GM21423 (cell line): ENCODE data around the gene NRBF2.
"Not testable (repeated sequence)": the region's sequence is repeated elsewhere in the genome, so short reads cannot be mapped to it uniquely, and the experiment has no call there.

Experiments
- ATAC-seq: cut with Tn5 transposase; IDR thresholded peaks from one replicate; pipeline ENCODE4 v1.9.1; 2021; ENCODE audit warnings: mild to moderate bottlenecking, moderate library complexity; ENCODE audit not compliant: unreplicated experiment

The NRBF2 gene

DNA sequence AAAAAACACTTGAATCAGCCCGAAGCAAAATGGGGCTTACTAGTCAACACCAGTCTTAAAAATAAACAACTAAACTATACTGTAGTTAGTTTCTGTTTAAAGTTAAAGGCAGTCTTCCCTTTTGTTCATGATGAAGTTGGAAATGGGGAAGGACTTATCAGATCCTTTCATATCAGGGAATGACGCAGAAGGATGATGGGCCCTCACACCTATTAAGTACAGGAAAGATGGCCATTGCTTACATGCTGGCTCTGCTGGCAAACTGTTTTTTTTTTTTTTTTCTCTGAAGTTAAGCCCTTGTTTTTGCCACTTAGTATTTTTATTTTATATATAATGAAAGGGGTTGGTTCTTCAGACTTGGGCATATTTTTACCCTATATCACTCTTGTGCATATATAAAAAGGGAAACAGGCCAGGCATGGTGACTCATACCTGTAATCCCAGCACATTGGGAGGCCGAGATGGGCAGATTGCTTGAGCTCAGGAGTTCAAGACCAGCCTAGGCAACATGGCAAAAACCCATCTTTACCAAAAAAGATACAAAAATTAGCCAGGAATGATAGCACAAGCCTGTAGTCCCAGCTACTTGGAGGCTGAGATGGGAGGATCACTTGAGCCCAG, 16.6 kb upstream of the NRBF2 start:
- ATAC-seq, result no peak

DNA sequence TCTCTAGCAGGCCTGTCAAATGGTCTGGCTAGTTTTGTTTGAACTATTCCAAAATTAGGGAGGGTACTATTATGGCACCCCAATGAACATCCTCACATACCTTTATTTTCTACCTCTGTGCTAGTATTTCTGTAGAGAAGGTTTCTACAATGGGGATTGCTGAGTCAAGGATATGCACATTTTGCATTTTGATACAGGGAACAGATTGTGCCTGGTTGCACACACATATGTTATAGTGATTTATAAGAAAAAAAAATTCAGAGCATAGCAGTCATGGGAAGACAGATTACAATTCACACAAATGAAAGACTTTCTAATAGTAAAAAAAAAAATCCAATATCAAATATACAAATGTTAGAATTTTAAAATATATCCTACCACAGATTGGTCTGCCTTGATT, 14.1 kb upstream of the NRBF2 start:
- ATAC-seq, result no peak

DNA sequence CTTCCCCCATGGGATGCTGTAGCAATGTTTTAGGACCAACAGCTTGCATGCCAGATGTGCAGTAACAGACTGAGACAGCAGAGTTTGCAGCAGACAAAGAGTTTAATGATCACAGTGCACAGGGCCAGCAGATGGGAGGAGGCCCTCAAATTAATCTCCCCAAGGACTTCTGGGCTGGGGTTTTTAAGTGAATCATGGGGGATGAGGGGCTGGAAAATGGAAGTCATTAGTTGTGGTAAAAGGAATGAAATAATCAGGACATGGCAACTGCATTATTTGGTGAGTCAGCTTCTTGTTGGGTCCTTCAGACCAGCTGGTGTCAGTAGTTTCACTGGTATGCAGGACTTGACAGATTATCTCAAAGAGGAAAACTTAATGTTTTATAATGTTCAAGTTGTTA, 12.6 kb upstream of the NRBF2 start:
- no peak for ATAC-seq

DNA sequence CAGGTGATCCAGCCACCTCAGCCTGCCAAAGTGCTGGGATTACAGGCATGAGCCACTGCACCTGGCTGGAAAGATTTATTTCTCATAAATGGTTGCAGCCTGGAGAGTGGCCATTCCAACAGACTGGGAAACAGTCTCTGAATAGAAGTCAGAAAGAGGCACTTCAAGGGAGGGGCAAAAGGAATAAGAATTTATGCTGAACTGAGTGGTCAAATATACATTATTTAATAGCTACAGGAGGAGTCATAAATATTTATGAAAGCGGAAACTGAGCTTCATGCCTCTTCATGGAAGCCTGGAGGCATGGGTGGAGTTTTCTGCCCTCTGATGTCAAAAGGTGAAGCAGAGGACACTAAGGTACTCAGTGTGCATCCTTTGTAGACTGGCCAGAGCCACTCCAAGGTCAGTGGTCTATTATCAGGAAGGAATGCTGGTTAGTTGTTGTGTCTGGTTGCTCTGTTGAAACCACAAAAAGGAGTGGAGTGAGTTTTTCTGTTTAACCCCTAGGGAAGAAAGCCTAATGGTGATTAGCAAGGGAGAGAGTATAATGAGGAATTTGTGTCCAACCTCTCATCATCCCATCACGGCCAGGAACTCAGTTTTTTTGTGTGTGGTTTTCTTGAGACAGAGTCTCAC, 9.3 kb upstream of the NRBF2 start:
- no peak for ATAC-seq

DNA sequence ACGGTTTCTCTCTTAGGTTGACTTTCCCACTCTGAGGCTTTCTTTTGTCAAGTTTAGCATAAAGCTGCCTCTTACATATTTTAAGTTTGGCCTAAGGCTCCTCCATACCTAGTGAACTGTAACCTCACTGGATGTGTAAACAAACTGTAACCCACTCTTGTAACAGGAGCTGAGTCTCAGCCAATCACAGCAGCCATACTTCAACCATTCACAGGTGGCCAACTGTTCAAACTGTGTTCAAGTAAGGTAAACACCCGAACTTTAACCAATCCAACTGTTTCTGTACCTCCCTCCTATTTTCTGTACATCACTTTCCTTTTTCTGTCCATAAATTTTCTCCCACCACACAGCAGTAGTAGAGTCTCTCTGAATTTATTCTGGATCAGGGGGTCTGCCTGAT, 7.7 kb upstream of the NRBF2 start:
- no peak for ATAC-seq

DNA sequence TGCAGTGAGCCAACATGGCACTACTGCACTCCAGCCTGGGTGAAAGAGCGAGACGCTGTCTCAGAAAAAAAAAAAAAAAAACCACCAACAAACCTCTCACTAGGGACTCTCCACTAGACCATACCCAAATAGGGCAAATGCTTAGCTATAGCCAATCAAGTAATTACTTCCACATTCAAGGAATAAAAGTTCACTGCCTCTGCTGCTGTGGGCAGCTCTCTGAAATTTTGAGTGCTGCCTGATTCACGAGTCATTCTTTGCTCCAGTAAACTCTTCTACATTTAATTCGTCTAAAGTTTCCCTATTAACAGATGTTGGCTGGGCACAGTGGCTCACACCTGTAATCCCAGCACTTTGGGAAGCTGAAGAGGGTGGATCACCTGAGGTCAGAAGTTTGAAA, 4.7 kb upstream of the NRBF2 start:
- no peak for ATAC-seq

DNA sequence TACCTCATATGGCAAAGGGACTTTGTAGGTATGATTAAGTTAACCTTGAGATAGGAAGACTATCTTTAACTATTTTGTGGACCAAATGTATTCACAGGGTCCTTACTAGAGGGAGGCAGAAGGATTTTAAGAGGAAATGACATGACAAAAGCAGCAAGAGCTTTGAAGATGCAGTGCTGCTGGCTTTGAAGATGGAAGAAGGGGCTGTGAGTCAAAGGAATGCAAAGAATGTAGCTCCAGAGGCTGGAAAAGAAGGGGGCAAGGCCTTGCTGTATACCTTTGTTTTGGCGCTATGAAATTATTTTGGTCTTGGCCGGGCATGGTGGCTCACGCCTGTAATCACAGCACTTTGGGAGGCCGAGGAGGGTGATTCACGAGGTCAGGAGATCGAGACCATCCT, 3.2 kb upstream of the NRBF2 start:
- no peak for ATAC-seq

DNA sequence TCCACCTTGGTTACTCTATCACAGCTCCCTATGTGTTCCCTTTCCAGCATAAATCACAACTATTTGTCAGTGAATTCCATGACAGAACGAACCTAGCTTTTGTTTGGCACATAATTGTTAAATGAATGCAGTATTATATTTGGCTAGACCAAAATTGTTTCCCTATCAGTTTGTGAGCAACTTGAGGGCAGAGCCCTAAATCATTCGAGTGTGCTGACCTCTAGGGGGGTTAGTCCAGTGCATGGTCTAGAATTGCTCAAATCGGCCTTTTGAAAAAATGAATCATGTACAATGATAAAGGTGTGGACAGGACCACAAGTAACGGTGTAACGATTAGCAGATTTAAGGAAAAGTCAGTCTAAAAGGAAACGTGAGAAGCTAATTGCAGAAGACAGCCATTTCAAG, 475 bp upstream of the NRBF2 start:
- no peak for ATAC-seq

DNA sequence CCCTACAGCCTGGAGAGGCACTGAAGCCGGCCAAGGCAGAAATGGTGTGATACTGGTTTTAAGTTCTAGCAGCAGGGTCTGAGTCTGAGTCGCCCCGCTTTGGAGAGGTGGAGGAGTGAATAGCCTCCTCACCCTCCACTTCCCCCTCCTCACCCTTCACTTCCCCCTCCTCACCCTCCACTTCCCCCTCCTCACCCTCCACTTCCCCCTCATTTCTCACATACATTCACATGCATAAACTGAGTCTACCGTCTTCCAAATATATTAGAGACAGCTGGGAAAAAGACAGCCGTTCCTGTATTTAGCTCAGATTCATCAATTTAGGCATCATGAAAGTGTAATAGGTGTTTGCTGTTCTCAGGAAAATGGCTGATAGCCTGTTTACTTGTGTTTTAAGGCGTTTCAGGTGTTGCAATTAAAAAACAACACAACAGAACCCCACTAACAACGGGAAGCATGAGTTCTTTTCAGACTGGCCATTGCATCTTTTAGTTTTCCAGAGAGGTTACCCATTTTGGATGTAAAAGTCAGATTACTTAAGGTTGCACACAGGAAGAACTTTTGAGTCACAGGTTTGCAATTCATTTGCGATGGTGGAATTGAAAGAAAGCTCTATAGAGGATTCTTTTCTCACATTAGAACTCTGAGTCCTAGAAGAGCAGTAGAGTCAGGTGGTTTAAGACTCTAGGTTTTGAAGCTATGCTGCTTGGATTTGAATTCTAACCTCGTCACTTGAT, 861 bp downstream of the NRBF2 start:
- no peak for ATAC-seq

DNA sequence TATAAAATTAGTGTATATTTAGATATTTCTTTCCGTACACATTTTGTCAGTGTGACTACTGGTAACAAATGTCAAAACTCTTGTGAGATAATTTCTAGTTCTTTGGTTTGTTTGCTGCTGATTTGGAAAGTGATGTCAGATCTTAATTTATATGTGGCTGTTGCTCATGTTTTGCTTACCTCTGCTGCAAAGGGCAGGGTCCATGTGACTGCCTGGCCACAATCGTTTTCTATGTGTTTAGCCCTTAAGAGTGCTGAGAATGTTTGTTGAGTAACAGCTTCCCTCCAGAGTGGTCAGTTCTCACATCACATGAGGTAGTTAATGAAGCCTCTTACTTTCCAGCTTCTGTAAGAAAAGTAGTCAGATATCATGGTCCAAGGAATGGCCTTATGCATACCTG, 4.2 kb downstream of the NRBF2 start:
- no peak for ATAC-seq

DNA sequence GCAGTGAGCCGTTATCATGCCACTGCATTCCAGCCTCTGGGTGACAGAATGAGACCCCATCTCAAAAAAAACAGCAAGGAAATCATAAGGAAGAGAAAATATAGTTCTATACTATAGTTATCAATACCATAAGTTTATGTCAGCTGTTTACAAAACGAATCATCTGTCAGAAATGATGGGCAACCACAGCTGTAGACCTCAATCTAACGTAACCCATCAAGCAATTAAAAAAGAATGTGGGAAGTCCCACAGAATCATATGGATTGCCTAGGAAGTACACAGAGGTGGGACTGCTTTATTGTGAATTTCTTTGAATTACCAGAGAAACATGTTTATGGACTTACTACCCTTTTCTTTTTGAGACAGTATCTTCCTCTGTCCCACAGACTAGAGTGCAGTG, 6.9 kb downstream of the NRBF2 start:
- no peak for ATAC-seq

DNA sequence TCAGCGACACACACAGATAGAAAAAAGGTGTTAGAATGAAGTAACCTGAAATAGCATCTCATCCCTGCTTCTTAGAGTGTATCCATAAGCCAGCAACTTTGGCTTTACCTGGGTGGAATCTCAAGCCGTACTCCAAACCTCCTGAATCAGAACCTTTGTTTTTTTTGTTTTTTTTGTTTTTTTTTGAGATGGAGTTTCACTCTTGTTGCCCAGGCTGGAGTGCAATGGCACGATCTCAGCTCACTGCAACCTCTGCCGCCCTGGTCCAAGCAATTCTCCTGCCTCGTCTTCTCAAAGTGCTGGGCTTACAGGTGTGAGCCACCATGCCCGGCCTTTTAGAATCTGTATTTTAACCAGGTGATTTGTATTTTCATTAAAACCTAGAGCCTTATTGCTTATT, 9.0 kb downstream of the NRBF2 start:
- ATAC-seq, result no peak

DNA sequence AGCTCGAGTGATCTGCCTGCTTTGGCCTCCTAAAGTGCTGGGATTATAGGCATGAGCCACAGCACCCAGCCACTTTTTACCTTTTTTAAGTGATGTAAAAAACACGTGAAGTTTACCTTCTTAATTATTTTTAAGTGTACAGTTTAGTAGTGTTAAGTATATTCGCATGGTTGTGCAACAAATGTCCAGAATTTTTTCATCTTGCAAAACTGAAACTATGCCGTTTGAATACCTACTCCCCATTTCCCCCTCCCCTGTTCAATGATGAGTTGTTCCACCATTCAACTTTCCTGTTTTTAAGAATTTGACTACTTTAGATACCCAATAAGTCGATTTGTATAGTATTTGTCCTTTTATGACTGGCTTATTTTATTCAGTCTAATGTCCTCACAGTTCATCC, 10.9 kb downstream of the NRBF2 start:
- ATAC-seq, result no peak

DNA sequence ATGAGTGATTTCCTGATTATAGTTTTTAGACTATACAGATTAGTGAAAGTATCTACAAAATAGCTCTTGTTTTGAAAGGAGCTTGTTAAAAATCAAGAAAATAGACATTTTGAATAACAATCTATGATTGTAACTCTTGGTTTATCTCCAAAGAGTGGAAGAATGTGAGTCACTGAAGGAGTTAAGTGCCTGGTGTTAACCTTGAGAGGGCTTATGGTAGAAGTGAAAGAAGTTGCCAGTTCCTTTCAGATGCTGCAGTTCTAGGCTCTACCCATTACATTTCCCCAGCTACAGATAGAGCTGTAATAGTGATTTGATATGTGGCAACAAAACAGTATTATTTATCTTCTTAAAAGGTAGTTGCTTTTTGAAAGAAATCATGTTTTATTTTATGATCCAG, 12.7 kb downstream of the NRBF2 start:
- no peak for ATAC-seq

DNA sequence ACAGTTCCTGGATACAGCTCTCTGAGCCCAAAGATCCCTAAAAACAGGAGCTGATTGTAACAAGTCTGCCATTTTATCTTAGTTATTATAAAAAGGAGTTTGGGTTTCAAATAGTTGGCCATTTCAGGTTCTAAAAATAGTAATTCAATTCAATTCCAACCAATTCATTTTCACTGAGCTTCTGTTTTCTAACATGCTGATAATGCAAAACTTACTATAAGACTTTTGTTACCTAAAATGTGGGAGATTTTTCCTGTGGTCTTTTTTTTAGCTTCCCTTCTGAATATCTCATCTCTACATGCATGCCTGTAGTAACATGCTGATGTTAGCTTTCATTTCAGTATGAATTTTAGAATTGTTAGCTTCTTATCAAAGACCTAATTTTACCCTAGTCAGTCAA, 13.4 kb downstream of the NRBF2 start:
- ATAC-seq, result no peak

DNA sequence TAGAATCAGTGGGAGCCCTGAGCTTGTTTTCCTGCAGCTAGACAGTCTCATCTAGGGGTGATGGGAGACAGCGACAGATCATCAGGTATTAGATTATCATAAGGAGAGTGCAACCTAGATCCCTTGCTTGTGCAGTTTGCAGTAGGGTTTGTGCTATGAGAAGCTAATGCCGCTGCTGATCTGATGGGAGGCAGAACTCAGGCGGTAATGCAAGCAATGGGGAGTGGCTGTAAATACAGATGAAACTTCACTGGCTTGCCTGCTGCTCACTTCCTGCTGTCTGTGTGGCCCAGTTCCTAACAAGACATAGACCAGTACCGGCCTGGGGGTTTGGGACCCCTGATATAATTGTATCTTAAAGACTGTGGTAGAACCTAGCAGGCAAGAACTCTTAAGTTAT, 17.6 kb downstream of the NRBF2 start:
- ATAC-seq, result no peak

DNA sequence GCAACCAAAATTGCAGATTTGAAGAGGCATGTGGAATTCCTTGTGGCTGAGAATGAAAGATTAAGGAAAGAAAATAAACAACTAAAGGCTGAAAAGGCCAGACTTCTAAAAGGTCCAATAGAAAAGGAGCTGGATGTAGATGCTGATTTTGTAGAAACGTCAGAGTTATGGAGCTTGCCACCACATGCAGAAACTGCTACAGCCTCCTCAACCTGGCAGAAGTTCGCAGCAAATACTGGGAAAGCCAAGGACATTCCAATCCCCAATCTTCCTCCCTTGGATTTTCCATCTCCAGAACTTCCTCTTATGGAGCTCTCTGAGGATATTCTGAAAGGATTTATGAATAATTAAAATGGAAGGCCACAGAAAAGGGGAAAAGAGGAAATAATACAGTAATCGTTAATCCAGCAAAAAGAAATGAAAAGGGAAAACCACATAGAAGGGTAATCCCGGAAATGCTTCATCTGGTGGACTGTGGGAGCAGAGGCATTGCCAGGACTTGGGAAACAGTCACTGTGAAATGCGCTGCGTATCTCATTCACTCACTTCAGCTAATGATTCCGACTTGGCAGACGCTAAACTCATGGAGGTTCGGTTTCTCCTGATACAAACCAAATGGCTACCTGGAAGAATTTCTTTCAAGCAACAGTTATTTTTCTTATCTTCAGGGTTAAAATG, 20.9 kb downstream of the NRBF2 start:
- ATAC-seq, result not testable (repeated sequence)

DNA sequence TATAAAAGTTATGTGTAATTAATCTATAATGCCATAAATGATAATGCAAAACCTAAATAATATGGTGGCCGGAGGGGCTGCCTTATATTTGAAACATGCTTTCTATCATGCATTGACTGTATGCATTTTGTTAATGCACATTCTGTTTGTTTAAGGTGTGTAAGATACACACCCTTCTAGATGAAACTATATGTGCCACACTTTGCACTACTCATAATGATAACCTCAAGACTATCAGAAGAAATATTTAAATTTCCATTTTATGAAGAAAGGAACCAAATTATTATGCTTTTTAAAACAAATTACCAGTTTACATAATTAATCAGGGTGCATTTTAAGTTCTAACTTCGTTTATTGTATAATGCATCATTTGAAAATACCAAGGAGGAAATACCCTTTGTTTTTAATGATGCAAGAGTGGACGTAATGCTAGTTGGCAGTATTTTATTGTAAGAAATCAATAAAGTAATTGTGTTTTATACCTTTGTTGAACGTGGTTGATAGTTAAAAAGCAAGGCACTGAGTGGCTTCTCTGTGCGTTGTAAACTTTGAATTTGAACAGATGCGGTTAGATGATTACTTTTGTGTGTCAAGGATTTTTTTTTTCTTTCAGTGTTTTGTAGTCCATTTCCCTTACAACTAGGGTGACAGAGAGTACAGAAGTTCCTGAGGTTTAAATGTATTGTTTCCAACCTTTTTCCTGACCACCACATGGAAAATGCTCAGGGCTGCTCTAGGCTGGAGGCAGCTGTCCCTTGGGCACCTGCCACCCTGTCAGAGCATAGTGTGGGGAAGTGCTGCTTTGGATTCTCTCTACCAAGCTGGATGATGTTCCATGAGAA, 21.6 kb downstream of the NRBF2 start:
- ATAC-seq, result no peak

DNA sequence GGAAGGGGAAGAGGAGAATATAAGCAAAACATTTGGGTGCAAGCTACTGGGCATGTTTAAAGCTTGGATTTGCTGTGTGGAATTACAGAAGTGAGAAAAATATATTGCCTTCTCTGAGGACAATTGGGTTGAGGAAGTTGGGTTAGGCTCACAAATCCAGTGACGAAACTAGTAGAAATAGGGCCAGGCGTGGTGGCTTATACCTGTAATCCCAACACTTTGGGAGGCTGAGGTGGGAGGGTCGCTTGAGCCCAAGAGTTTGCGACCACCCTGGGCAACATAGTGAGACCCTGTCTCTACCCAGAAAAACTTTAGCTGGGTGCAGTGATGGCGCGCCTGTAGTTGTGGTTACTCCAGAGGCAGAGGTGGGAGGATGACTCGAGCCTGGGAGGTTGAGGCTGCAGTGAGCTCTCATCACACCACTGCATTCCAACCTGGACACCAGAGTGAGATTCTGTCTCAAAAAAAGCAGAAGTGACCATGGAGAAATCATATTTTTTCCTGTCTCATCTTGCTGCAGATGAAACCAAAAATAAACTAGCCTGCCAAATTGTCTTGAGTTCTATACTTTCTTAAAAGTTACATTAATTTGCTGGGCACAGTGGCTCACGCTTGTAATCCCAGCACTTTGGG, 22.4 kb downstream of the NRBF2 start:
- ATAC-seq, result no peak

DNA sequence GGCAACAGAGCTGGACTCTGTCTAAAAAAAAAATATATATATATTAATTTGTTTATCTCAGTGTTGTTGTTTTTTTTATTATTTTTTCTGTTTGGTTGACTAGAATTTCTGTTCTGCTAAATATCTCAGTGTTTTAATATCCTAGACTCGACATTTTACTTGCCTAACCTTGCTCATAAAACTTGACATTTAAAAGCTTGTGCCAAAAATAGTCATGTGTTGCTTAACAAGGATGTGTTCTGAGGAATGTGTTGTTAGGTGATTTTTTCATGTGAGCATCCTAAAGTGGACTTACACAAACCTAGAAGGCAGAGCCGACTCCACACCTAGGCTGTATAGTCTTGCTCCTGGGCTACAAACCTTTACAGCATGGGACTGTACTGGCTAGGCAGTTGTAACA, 23.1 kb downstream of the NRBF2 start:
- ATAC-seq, result no peak
